CMK (cell line): ENCODE results near the gene PARD6B.
"Not testable (repeated sequence)": the region's sequence is repeated elsewhere in the genome, so short reads cannot be mapped to it uniquely, and the experiment has no call there.

Source experiments
- DNase-seq: peaks from one replicate; pipeline ENCODE4 v3.0.0-alpha.2; 2010; ENCODE audit warnings: low read depth

PARD6B gene

DNA sequence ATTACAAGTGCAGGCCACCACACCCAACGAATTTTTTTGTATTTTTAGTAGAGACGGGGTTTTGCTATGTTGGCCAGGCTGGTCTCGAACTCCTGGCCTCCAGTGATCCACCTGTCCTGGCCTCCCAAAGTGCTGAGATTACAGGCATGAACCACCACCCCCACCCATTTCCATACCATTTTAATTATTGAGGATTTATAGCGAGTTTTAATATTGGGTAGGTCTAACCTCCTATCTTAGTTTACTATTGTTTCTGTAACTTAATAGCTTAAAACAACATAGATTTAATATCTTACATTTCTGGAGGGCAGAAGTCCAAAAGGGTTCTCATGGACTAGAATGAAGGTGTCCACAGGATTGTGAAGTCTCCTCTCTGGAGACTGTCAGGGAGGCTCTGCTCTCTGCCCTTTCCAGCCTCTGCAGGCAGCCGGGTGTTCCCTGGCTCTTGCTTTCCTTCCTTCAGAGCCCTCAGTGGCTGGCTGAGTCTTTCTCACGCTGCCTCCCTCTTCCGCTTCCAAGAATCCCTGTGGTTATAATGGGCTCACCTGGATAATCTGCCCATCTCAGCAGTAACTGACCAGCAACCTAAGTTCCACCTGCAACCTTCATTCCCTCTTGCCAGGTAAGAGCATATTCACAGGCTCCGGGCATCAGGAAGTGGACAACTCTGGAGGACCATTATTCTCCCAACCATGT lies 44.9 kb downstream of the PARD6B start:
- no peak for DNase-seq

DNA sequence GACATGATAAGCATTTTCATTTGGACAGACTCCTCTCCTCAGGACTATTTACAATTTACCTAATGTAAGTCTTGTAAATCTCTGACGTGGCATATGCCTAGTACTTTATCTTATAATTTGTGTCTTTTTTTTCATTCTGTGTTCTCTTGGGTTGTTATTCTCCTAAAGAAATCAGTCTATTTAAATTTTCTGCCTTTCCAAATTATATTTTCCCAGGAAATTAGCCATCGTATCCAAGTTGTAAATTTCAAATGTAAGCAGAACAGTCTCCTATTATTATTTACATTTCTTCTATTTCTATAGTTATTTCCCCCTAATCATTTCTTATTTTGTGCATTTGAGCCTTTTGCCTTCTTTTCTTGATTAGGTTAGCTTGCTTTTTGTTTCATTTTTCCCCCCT lies 46.0 kb downstream of the PARD6B start:
- DNase-seq: no peak

DNA sequence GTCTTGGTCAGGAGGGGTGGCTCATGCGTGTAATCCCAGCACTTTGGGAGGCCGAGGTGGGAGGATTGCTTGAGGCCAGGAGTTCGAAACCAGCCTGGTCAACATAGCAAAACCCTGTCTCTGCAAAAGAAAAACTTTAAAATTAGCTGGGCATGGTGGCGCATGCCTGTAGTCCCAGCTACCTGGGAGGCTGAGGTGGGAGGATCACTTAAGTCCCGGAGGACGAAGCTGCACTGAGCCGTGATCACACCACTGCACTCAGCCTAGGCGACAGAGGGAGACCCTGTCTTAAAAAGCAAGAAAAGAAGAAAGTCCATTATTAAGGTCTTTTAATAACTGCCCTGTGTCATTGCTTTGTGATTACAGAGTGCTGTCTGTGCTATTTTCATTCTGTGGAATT lies 47.6 kb downstream of the PARD6B start:
- not testable (repeated sequence) for DNase-seq

DNA sequence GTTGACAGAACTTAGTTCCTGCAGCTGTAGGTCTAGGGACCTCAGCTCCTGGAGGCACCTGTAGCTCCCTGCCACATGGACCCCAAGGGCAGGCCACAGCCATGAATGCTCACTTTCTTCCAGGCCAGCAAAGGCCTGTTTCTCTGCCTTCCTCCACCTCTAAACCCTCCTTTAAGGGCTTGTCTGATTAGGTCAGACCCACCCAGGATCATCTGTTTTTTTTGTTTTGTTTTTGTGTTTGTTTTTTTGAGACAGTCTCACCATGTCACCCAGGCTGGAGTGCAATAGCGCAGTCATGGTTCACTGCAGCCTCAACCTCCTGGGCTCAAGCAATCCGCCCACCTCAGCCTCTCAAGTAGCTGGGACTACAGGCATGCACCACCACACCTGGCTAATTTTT lies 52.0 kb downstream of the PARD6B start:
- no peak for DNase-seq

DNA sequence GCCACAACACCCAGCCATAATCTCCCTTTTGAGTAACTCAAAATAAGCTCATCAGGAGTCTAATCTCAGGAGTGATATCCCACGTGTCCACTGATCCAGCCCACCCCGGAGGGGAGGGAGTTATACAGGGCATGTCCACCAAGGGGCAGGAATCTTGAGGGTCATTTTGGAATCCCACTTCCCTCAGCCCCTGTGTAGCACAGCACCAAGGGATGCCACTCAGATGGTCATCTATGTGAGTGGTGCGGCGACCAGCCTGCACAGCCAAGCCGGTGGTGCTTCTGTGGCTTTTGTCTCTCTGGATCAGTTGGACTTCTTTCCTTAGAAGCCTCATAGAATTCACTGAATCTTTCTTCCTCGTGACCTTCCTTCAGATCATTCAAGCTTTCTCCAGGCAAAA lies 52.5 kb downstream of the PARD6B start:
- no peak for DNase-seq

DNA sequence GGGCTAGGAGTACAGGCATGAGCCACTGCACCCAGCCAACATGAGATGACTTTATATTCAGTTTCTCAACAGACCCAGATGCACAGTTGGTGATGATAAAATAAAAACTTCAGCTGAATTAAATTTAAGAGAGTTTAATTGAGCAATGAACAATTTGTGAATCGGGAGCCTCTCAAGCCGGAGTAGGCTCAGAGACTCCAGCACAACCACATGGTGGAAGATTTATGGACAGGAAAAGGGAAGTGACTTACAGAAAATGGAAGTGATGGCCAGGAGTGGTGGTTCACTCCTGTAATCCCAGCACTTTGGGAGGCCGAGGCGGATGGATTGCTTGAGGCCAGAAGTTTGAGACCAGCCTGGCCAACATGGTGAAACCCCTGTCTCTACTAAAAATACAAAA lies 53.1 kb downstream of the PARD6B start:
- DNase-seq: no peak

DNA sequence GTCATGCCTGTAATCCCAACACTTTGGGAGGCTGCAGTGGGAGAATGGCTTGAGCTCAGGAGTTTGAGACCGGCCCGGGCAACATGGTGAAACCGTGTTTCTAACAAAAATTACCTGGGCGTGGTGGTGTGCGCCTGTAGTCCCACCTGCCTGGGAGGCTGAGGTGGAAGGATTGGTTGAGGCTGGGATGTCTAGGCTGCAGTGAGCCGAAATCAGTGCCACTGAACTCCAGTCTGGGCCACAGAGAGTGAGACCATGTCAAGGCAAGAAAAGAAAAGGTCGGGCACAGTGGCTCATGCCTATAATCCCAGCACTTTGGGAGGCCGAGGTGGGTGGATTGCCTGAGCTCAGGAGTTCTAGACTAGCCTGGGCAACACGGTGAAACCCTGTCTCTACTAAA lies 55.3 kb downstream of the PARD6B start:
- DNase-seq: no peak

DNA sequence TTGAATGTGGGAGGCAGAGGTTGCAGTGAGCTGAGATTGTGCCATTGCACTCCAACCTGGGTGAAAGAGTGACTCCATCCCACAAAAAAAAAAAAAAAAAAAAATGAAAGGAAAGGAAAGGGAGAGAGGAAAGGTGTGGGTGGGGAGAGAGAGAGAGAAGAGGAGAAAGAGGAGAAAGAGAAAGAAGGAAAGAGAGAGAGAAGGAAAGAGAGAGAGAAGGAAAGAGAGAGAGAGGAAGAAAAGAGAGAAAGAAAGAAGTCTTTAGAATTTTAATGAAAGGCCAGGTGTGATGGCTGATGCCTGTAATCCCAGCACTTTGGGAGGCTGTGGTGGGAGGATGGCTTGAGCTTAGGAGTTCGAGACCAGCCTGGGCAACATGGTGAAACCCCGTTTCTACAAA lies 55.8 kb downstream of the PARD6B start:
- no peak for DNase-seq

DNA sequence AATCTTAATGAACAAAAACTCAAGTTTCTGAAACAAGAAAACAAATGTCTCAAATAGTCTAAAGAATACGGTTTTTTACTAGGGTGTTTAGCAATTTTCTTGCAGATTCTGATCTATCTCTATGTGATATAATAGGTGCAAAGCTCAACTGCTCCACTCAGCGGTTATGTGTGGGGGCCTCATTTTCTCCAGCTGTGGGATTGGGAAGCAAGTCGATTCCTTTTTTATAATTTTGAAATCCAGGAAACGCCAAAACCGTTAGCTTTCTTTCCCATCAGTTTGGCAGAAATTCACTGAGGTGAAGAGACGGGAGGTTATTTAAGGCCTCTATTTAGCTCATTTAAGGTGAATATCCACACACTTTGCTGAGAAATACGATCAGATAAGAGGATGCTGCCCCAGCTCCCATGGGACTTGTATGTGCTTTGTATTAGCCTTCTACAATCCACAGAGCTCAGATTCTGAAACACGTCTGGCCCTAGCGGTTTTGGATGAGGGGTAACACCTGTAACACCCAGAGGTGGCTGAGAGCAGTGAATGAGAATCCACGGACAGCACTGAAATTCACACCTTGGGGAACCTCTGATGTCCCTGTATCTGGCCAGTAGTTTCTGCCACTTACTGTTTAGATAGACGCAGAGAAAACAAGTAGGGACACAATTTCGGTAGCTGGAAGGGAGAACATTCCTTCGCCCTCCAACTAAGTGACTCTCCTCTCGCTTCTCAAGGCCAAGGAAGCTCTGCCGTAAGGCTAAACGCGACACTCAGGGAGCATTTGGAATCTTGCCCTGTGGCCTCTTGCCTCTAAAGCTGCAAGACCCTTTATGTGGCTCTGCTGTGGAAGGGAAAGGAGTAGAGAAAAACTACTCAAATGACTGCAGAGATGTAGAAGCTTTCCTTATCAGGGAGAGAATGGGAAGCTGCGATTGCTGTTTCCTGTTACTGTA lies 56.9 kb downstream of the PARD6B start:
- no peak for DNase-seq

DNA sequence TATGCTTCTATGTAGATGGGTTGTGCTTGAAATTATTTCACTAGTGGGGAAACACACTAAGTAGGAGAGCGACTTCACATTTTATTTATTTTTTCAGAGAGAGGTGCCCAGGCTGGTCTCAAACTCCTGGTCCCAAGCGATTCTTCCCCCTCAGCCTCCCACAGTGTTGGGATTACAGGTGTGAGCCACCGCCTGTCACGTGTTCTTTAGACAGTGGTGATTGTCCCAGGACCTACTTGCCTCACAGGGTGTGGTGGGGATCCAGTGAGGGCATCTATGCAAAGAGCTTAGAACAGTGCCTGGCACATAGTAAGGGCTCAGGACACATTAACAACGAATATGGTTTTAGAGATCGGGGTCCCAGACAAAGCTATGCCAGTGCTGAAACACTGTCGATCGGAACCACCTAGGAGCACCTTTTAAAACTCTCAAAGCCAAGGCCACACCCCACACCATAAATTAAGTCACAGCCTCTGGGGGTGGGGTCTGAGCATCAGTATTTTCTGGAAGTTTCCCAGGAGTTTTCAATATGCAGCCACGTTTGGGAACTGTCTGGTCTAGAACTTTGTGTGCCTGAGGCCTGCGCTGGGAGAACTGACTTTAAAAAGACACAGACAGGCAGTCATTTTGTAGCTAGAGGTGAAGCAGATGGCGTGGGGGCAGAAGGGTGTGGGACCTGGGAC lies 58.7 kb downstream of the PARD6B start:
- no peak for DNase-seq

DNA sequence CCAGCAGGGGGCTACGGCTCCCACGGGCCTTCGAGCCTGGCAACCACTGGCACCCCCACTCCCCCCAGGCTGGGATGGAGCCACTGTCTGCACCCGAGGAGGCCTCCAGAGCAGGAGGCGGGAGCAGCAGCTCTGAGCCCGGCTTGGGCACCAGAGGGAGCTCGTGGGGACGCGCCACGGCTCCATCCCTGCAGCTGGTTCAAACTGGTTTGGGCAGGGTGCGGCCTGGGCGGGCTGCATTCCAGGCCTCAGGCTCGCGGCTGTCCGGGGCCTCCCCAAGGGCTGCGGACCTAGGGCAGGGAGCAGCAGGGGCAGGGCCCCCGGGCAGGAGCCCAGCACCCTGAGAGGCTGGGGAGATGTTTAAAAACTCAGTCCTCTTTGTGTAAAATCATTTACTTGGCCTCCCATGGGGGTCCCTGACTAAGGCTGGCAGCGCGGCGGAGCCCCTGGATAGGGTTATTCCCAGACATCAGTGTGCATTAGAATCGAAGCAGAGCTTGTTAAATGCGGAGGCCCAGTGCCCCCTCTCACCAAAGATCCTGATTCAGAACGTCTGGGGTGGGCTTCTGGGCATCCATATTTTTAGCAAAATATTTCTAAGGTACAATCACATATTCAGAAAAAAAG lies 59.4 kb downstream of the PARD6B start:
- DNase-seq: peak; percentile 48

DNA sequence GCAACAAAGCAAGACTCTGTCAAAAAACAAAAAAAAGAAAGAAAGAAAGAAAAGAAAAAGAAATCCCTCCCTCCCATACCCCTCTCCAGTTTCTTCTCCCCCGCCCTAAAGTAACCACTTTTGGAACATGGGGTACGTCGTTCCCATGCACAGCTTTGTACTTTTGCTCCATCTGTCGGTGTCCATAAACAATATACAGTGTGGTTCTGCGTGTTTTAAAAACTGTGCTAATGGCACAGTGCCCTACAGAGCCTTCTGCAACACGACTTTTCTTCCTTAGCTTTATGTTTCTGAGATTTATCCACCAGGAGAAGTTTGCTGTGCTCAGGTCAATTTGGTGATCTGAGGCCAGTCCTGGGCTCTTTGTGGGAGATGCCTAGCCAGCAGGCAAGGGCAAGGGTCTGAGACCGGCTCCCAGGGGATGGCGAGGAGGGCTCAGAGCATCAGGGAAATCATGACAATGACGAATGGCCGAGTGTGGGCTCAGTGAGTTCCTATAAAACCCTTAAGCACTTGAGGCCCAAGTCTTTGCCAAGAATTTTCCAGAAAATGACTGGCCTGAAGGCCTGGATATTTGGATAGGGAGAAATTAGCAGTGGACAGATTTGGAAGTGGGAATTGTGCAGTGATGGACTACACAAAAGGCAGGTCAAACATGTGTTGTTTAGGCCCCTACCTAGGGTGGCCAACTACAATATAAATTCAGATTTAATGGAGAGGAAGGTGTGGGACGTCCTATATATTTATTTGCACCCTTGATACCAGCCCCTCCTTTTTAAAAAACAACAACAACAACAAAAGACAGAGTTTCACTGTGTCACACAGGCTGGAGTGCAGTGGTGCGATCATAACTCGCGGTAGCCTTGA lies 61.6 kb downstream of the PARD6B start:
- no peak for DNase-seq

DNA sequence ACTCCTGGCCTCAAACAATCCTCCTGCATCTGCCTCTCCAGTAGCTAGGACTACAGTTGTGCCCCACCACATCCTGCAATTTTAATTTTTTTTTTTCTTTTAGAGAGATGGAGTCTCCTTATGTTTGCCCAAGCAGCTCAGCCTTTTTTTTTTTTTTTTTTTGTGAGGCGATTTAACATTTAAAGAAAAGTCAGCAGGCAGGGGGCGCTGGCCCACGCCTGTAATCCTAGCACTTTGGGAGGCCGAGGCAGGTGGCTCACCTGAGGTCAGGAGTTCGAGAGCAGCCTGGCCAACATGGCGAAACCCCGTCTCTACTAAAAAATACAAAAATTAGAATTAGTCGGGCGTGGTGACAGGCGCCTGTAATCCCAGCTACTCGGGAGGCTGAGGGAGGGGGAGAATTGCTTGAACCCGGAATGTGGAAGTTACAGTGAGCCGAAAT lies 62.2 kb downstream of the PARD6B start:
- not testable (repeated sequence) for DNase-seq

DNA sequence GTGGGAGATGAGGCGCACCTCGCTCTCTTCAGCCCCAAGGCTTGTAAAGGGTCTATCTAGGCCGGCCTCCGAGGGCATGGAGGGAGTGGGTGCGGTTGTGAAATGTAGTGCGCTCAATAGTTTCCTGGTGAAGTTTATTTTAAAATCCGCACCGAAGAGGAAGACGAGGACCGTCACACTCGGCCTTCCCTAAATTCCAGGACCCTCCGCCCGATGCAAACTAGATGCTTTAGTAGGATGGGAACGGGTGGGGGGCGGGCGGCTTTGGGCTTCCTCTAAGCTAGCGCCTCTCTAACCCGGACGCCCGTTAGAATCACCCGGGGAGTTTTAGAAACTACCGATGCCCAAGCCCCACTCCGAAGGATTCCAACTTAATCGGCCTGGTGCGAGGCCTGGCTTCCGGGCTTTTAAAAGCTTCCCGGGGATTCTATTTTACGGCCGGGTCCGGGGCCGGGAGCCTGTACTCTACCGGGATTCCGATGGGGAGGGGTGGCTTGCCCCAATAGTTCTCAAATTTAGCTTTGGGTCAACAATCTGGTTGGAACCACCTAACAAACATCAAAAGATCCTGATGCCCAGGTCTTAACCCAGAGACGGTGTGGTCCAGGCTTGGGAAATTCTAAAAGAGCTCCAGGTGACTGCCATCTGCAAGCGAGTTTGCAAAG lies 62.9 kb downstream of the PARD6B start:
- DNase-seq: no peak

DNA sequence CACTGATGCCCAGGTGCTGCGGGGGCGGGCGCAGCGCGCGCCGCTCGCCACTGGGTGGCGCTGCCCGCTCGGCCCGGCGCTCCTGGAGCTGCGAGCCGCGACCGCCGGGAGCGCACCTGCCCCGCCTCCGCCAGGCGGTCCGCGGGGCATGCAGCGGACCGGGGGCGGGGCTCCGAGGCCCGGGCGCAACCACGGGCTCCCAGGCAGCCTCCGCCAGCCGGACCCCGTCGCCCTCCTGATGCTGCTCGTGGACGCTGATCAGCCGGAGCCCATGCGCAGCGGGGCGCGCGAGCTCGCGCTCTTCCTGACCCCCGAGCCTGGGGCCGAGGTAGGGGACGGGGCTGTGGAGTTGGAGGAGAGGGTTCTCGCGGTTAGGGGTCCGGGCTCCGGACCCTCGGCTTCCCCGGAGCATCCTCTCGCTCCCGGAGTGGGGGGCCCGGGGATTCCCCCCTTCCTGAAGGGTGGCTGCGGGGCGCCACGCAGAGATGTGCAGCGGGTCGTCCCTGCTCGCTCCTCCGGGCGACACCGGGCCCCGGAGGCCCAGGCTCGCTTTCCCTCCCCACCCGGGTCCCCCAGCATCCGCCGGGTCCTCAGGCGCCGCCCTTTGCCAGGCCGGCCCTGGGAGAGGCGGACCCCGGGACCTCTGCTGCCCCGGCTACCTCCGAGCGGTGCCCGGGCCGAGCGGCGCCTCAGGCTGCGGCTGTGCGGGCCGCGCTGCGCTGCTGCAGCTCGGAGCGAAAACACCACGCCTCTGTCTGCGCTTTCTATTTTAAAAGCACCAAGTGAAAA lies 63.7 kb downstream of the PARD6B start, which contains the start of gene BCAS4:
Gene BCAS4, plus strand, starts transcription at position 216 of the 789 bp plus-strand sequence. Its CDS starts 23 bp downstream, at position 239.
- peak; percentile 32 for DNase-seq

DNA sequence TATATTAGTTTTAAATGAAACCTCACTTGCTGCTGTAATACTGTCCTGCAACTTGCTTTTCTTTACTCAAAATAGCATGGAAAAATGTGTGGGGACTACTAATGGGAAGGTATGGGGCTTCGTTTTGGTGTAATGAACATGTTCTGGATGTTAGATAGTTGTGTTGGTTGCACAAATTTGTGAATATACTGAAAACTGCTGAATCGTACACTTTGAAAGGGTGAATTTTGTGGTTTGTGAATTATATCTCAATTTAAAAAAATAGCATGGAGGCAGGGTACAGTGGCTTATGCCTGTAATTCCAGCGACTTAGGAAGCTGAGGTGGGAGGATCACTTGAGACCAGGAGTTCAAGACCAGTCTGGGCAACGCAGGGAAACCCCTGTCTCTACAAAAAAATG lies 65.8 kb downstream of the PARD6B start:
- no peak for DNase-seq

DNA sequence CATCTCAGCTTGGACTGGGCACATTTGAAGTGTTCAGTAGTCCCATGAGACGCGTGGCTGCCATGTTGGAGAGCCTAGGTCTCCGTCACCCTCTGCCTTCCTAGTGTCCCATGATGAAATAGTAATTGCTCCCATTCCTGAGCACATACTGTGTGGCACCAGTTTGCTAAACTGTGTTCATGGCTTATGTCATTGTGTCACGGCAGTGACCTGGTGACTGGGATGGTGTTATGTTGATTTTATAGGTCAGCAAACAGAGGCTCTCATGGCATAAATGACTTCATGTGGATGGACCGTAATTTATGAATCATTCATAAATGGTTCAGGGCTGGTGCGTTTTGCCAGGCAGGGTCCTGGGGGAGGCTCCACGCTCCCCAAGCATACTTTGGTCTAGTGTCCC lies 67.3 kb downstream of the PARD6B start:
- no peak for DNase-seq

DNA sequence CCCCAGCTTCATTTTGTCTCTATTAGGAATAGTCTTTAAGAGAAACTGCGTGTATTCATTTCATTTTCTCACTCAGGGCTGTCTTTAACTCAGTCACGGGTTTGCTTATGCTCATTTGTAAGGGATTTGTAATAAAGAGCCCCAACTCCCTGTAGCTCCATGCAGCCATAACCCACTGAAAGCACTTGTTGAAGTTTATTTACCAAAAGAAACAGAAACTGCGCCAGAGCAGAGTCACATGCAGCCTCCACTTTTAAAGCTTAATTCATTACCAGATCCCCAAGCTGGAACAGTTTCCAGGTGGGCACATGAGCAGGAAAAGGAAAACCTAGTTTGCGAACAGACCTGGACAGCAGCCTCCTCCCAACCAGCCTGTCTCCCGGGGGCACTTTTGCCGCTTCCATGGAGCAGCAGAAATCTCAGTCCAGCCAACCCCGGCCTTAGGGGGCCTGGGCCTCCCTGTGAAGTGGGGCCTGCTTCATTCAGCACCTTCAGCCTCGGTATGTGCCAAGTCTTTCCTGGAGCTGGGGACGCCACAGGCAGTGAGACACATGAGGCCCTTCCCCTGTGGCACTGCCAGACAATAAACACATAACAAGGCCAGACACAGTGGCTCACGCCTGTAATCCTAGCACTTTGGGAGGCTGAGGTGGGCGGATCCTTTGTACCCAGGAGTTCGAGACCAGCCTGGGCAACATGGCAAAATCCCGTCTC lies 68.0 kb downstream of the PARD6B start:
- no peak for DNase-seq

DNA sequence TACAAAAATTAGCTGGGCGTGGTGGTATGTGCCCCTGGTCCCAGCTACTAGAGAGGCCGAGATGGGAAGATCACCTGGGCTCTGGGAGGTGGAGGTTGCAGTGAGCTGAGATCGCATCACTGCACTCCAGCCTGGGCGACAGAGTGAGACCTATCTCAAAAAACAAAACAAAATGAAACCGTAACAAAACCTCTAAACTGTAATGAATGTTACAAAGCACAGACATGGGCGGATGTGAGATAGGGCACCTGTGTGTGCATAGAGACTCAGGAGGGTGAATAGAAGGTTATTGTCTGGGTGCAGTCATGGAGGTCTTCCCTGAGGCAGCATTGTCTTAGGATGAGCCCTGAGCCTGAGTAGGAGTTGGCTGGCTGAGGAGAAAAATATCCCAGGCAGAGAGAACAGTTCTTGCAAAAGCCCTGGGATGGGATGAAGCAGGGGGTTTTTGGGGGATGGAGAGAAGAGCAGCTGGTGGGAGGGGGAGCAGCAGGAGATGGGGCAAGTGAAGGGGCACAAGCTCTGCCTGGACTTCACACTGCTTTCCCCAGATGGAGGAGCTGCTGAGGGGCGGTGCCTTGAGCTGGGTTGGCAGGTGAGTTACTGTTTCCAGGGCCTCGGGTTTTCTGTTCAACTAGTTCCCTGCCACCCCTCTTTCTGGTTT lies 68.6 kb downstream of the PARD6B start:
- no peak for DNase-seq
